Measurements from ENCODE around the gene MSH6.
"Not testable (repeated sequence)": the region's sequence is repeated elsewhere in the genome, so short reads cannot be mapped to it uniquely, and the experiment has no call there.

MSH6 gene

DNA sequence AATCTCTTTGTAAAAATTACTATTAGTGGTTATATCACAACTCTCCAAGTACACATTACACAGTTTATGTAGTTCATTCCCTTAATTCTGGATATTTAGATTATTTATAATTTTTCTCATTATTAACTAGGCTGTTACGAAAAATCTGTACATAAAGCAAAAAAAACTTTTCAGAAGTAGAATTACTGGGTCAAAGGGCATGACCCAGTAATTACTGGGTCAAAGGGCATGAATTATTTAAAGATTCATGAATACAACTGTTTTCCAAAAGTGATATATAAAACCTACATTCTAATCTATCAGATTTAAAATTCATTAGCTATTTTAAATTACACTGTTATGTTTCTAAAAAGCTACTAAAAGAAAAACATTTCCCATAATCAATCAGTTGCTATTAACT is 55.3 kb downstream of the MSH6 start:
- DNase-seq (ENCODE audit: low read depth in 1 of 2, low spot score in 1 of 2) = no peak

DNA sequence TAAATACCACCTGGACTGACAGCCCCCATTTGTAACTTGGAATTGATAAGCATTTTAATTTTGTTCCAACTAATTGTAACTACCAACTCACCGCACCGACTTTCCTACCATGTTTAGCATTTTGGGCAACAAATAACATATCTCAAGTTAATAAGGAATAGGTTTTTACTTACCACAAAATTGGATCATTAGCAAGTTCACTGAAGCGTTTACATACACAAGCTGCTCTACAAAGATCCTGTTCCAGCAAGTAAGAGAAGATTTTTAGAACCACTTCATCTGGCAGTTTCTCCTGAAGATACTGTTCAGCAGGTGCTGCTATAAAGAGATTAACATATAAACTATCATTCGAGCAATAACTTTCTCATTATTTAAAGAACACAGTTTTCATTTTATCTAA is 55.7 kb downstream of the MSH6 start:
- no peak for DNase-seq (ENCODE audit: low read depth in 1 of 2, low spot score in 1 of 2)

DNA sequence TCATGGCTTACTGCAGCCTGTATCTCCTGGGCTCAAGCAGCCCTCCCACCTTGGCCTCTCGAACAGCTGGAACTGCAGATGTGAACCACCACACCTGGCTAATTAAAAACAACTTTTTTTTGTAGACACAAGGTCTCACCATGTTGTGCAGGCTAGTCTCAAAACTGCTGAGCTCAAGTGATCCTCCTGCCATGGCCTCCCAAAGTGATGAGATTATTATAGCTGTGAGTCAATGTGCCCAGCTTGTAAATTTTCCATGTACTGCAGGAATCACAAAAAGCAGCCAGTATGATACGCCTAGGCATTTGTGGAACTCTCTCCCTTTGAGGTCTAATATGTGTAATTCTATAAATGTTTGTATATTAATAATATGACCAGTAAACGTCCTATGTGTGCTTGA is 59.9 kb downstream of the MSH6 start:
- DNase-seq (ENCODE audit: low read depth in 1 of 2, low spot score in 1 of 2) = no peak

DNA sequence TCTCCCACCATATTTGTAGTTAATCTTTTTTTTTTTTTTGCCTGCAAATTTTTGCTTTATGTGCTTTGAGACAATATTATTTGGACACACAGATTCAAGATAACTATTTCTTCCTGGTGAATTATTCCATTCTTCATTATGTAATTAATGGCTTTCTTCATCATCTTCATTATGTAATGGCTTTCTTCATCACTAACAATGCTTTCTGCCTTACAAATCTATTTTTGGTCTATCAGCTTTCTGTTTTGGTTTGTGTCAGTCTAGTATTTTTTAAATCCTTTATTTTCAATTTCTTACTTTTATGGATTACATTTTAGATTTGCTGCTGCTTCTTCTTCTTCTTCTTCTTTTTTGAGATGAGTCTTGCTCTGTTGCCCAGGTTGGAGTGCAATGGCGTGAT is 60.5 kb downstream of the MSH6 start:
- DNase-seq (ENCODE audit: low read depth in 1 of 2, low spot score in 1 of 2) = no peak

DNA sequence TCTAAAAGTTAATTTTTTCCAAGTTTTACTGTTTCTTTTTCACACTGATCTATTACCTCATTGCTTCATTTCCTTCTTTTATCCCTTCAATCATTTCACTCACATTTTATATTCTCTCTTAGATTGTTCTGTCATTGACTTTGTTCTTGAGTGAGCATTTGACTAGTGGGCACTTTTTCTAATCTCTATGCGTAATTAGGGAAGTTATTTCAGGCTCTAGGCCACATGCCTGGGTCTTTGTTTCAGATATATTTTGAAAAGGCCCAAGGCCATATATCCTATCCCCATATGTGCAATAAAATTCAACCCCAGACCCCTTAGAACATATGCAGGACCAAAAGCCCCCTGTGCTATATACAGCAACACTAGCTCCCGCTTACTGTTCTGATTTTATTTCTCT is 61.2 kb downstream of the MSH6 start:
- no peak for DNase-seq (ENCODE audit: low read depth in 1 of 2, low spot score in 1 of 2)

DNA sequence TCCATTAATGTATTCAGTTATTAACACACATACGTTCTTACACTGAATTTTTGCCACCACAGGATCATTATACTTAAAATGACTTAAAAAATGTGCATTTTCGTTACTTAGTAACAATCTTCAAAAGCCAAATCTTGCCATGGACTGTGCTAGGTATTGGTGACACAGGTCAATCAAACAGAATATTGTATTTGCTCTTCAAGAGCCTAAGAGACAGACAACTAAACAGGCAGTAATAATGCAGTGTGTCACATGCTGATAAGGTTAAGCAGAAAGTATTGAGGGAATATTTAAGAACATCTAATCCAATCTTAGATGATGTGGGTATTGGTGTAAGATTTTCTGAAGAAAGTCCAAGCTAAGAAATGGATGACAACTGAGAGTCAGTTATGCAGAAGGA is 66.4 kb downstream of the MSH6 start:
- DNase-seq (ENCODE audit: low read depth in 1 of 2, low spot score in 1 of 2) = no peak

DNA sequence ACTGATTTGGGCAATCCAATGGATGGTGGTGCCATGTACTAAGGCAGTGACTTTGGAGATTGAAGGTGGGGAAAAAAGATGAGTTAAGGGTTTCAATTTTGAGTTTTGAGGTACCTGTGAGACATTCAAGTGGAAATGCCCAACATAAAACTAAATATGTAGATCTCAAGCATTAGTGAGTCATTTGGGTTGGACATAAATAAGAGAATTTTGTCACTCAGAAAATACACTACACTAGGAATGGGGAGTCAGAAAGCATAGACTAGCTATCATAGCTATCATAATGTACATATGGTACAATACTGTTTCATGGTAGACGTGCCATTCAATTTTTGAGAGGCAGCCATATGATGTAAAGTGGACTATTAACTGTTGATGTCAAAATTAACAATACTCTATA is 67.3 kb downstream of the MSH6 start:
- no peak for DNase-seq (ENCODE audit: low read depth in 1 of 2, low spot score in 1 of 2)

DNA sequence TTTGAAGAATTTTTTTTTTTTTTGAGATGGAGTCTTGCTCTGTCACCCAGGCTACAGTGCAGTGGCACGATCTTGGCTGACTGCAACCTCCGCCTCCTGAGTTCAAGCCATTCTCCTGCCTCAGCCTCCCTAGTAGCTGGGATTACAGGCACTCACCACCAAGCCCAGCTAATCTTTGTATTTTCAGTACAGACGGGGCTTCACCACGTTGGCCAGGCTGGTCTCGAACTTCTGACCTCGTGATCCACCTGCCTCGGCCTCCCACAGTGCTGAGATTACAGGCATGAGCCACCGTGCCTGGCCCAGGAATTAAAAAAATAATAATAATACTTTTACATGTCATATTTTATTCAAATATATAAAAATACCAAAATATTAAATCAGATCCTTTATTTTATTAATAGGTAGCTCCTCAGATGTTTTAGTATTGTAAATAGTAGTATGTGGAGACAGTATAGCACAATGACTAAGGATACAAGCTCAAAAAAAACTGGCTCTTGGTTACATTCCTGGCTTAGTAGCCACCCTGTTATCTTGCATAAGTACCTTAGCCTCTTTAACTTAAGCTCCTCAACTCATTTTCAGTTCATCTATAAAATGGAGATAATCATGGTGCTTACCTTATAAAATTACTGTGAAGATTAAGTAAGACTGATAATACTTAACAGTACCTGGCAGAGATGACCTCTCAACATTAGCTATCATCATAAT is 70.3 kb downstream of the MSH6 start:
- DNase-seq (ENCODE audit: low read depth in 1 of 2, low spot score in 1 of 2) = not testable (repeated sequence)

Measured in activated T-helper 1 cell treated with anti-CD3 and anti-CD28 coated beads, Interleukin-2, amount 50 U/mL, for 16 hours (primary cell).